OCI-LY1 (cell line): ENCODE results near the gene BFSP1.

Source experiments
- H2AFZ ChIP-seq: fragments of 200-600 bp; sonication (generic), shearing (Covaris generic); 2 replicates; pipeline ENCODE4 v1.6.0; 2014; ENCODE audit warnings: antibody characterized with exemption, mild to moderate bottlenecking, low read length
- H3F3A ChIP-seq: fragments of 200-600 bp; sonication (generic), shearing (Covaris generic); 2 replicates; pipeline ENCODE4 v1.6.0; 2014; ENCODE audit warnings: mild to moderate bottlenecking, antibody characterized with exemption, low read length, moderate library complexity; ENCODE audit not compliant: insufficient read depth
- H3K27ac ChIP-seq: fragments of 200-600 bp; sonication (generic); 2 replicates; pipeline ENCODE4 v1.5.1; 2014; ENCODE audit warnings: low read length, mixed run types, mild to moderate bottlenecking, low read depth; ENCODE audit not compliant: poor library complexity, severe bottlenecking
- H3K27me3 ChIP-seq: fragments of 200-600 bp; sonication (generic); 2 replicates; pipeline ENCODE4 v1.6.0; 2014; ENCODE audit warnings: antibody characterized with exemption, mild to moderate bottlenecking, low read length, moderate library complexity; ENCODE audit not compliant: insufficient read depth
- H3K36me3 ChIP-seq: fragments of 200-600 bp; sonication (generic); 2 replicates; pipeline ENCODE4 v1.6.1; 2014; ENCODE audit warnings: mild to moderate bottlenecking, antibody characterized with exemption, low read length, moderate library complexity, mixed read lengths; ENCODE audit not compliant: insufficient read depth
- H3K4me1 ChIP-seq: fragments of 200-600 bp; sonication (generic); 2 replicates; pipeline ENCODE4 v1.5.1; 2014; ENCODE audit warnings: mild to moderate bottlenecking, low read length, moderate library complexity; ENCODE audit not compliant: insufficient read depth, severe bottlenecking
- H3K4me2 ChIP-seq: fragments of 200-600 bp; sonication (generic), shearing (Covaris generic); 2 replicates; pipeline ENCODE4 v1.6.1; 2014; ENCODE audit warnings: low read length
- H3K4me3 ChIP-seq: fragments of 200-600 bp; sonication (generic); 2 replicates; pipeline ENCODE4 v1.5.1; 2014; ENCODE audit warnings: low read length, low read depth, mild to moderate bottlenecking, mixed read lengths; ENCODE audit not compliant: poor library complexity, severe bottlenecking
- H3K79me2 ChIP-seq: fragments of 200-600 bp; shearing (Covaris generic); 2 replicates; pipeline ENCODE4 v1.6.1; 2016; ENCODE audit warnings: mixed run types, low read length, mixed read lengths; ENCODE audit not compliant: insufficient read depth
- H3K9ac ChIP-seq: fragments of 200-600 bp; sonication (generic), shearing (Covaris generic); 2 replicates; pipeline ENCODE4 v1.6.1; 2014; ENCODE audit warnings: mild to moderate bottlenecking, low read length, mixed read lengths
- H3K9me2 ChIP-seq: fragments of 200-600 bp; sonication (generic), shearing (Covaris generic); 2 replicates; pipeline ENCODE4 v1.6.1; 2014; ENCODE audit warnings: low read depth, mild to moderate bottlenecking, low read length, mixed read lengths
- H3K9me3 ChIP-seq: fragments of 200-600 bp; shearing (Covaris generic); 2 replicates; pipeline ENCODE4 v1.6.1; 2014; ENCODE audit warnings: low read length, mixed read lengths
- H4K20me1 ChIP-seq: fragments of 200-600 bp; sonication (generic), shearing (Covaris generic); 2 replicates; pipeline ENCODE4 v1.6.0; 2016; ENCODE audit warnings: mild to moderate bottlenecking, low read length; ENCODE audit not compliant: insufficient read depth
- CTCF ChIP-seq: fragments of 200-600 bp; sonication (generic), shearing (Covaris generic); IDR thresholded peaks from 2 replicates; pipeline ENCODE4 v1.5.1; 2017; ENCODE audit warnings: mild to moderate bottlenecking, antibody characterized with exemption, low read length, moderate library complexity, mixed read lengths
- EZH2 ChIP-seq: fragments of 200-600 bp; sonication (generic), shearing (Covaris generic); IDR thresholded peaks from 2 replicates; pipeline ENCODE4 v1.8.0; 2017; ENCODE audit warnings: borderline replicate concordance, mixed run types, mild to moderate bottlenecking, antibody characterized with exemption, low read length, moderate library complexity, mixed read lengths

The BFSP1 gene

DNA sequence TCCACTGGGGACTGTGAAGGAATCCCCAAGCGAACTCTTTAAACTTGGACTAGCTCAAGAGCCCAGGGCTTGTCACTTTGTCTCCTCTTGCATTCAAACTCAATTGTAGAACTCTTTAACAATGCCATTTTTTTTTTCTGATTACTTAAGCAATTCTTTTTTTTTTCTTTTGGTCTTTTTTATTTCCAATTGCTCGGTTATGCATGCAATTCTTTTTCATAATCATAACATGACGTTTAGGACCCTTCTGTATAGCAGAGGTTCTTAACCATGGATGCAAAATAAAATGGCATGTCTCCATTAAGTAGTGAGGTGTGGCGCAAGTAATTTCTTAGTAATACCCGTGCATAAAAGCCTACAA lies 466 bp upstream of the BFSP1 start:
- Histone ChIP-seq H3F3A (no peaks in the 10 kb centered on the region), H3K79me2 (no peaks in the 10 kb centered on the region), H4K20me1 (no peaks in the 10 kb centered on the region), H3K27ac (no peak overlapping the region), H2AFZ (no peak overlapping the region), H3K4me3 (peak overlapping the region; percentile 52), H3K36me3 (no peaks in the 10 kb centered on the region), H3K9ac (peak overlapping the region; percentile 19; the same call in 1 of the 2 replicates), H3K9me3 (no peaks in the 10 kb centered on the region), H3K4me1 (peaks cover 19% of the 10 kb centered on the region), H3K9me2 (no peaks in the 10 kb centered on the region), H3K27me3 (peaks cover 6% of the 10 kb centered on the region; the same call in 1 of the 2 replicates), H3K4me2 (peak overlapping the region; percentile 64)
- no peak for TF ChIP-seq CTCF
- TF ChIP-seq EZH2: no peak

GRCh38 chr20:17530153-17530552 lies 1.0 kb downstream of the BFSP1 start:
- Histone ChIP-seq H3K27ac (no peak overlapping the region), H3F3A (no peaks in the 10 kb centered on the region), H3K79me2 (no peaks in the 10 kb centered on the region), H3K4me2 (peak overlapping the region; percentile 64; the same call in 1 of the 2 replicates), H3K4me3 (no peak overlapping the region), H3K36me3 (no peaks in the 10 kb centered on the region), H3K9me2 (no peaks in the 10 kb centered on the region), H3K9ac (no peak overlapping the region), H3K27me3 (peaks cover 9% of the 10 kb centered on the region), H3K9me3 (no peaks in the 10 kb centered on the region), H2AFZ (no peak overlapping the region), H3K4me1 (peaks cover 19% of the 10 kb centered on the region), H4K20me1 (no peaks in the 10 kb centered on the region)
- no peak for TF ChIP-seq EZH2

DNA sequence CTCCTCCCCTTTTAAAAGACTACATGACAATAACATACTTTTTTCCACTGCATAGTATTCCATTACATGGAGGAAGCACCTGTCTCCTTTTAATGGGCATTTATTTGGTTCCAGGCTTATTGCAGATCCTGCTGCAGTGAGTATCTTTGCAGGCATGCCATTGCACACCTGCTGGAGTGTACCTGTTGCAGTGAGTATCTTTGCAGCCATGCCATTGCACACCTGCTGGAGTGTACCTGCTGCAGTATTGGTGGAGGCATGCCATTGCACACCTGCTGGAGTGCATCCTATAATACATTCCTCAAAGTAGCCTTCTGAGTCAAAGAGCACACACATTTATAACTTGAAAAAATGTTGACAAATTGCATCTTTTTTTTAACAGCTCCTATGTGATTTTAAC lies 1.6 kb downstream of the BFSP1 start:
- Histone ChIP-seq H3K27me3 (peaks cover 11% of the 10 kb centered on the region), H3K4me1 (peaks cover 19% of the 10 kb centered on the region), H4K20me1 (no peaks in the 10 kb centered on the region), H3F3A (no peaks in the 10 kb centered on the region), H2AFZ (no peak overlapping the region), H3K4me3 (no peak overlapping the region), H3K79me2 (no peaks in the 10 kb centered on the region), H3K36me3 (no peaks in the 10 kb centered on the region), H3K4me2 (no peak overlapping the region), H3K9ac (no peak overlapping the region), H3K9me2 (no peaks in the 10 kb centered on the region), H3K27ac (no peak overlapping the region), H3K9me3 (no peaks in the 10 kb centered on the region)
- TF ChIP-seq EZH2 (no peak), CTCF (no peak)

GRCh38 chr20:17525650-17526049 lies 5.5 kb downstream of the BFSP1 start:
- H3K9ac ChIP-seq: no peak overlapping the region
- no peaks in the 10 kb centered on the region for H3K9me2 ChIP-seq
- H3K79me2 ChIP-seq: no peaks in the 10 kb centered on the region
- H3K27me3 ChIP-seq: peaks cover 11% of the 10 kb centered on the region
- no peak overlapping the region for H3K4me2 ChIP-seq
- TF ChIP-seq CTCF (no peak), EZH2 (no peak)
- H3K4me3 ChIP-seq: no peak overlapping the region
- H3K36me3 ChIP-seq: no peaks in the 10 kb centered on the region
- H3K4me1 ChIP-seq: peaks cover 4% of the 10 kb centered on the region
- no peaks in the 10 kb centered on the region for H3K9me3 ChIP-seq
- H3K27ac ChIP-seq: no peak overlapping the region
- H3F3A ChIP-seq: no peaks in the 10 kb centered on the region
- H4K20me1 ChIP-seq: no peaks in the 10 kb centered on the region
- no peak overlapping the region for H2AFZ ChIP-seq
